AG04450 (cell line): ENCODE data around the gene POU6F2. TPM values are rescaled to one million over a fixed set of nuclear protein-coding genes. Genes with fewer than 3 reads are reported as not detected.

Experiments
- CTCF ChIA-PET: fragments of 300-600, 350-600 bp; formaldehyde crosslinking; extraction: SDS; loops from one replicate; lab custom pipeline; 2022; ENCODE audit warnings: antibody characterized with exemption, inconsistent platforms; lab: Charles Lee
- POLR2A ChIA-PET: fragments of 350-600 bp; formaldehyde crosslinking; extraction: SDS; loops from one replicate; lab custom pipeline; 2021; ENCODE audit warnings: antibody characterized with exemption, inconsistent platforms; lab: Yijun Ruan, JAX
- DNase-seq: peaks from one replicate; pipeline ENCODE4 v3.0.0-alpha.2; 2011; ENCODE audit warnings: low read depth, low spot score
- H3K27ac ChIP-seq: one replicate; pipeline ENCODE4 v1.5.1; 2012; ENCODE audit warnings: low read depth, low read length, control low read depth
- H3K27me3 ChIP-seq: one replicate; pipeline ENCODE4 v1.6.0; 2012; ENCODE audit warnings: low read length; ENCODE audit not compliant: control insufficient read depth, insufficient read depth
- H3K4me3 ChIP-seq: 2 replicates; pipeline ENCODE4 v1.5.1; 2011; ENCODE audit warnings: mild to moderate bottlenecking, low read depth, low read length, control low read depth
- H3K9me3 ChIP-seq: 2 replicates; pipeline ENCODE4 v1.5.1; 2012; ENCODE audit warnings: low read length; ENCODE audit not compliant: control insufficient read depth, insufficient read depth
- CTCF ChIP-seq: IDR thresholded peaks from 2 replicates; pipeline ENCODE4 v1.5.1; 2011; ENCODE audit warnings: low read depth, low read length, control low read depth, inconsistent platforms
- polyA plus RNA-seq: library from polyadenylated mRNA; depleted of rRNA; stranded (reverse); fragments of >200 nt; gene quantifications from 2 replicates; pipeline ENCODE4 v1.2.3, GENCODE V29; 2011

POU6F2 gene
- polyA plus RNA-seq, 1 experiment, result not detected

- no peak for DNase-seq
- H3K4me3 ChIP-seq, result no peak overlapping the region
- POLR2A ChIA-PET, result no interaction called here
- TF ChIP-seq CTCF, result no peak
- no peaks in the 10 kb centered on the region for H3K27me3 ChIP-seq
- H3K9me3 ChIP-seq, result no peaks in the 10 kb centered on the region
- H3K27ac ChIP-seq, result no peak overlapping the region
- CTCF ChIA-PET, result no interaction called here
Observed at GRCh38 chr7:39042670-39043069, 65.0 kb downstream of the POU6F2 start.

- POLR2A ChIA-PET, result no interaction called here
- DNase-seq, result no peak
Observed at GRCh38 chr7:39043531-39043930, 65.8 kb downstream of the POU6F2 start.

GRCh38 chr7:39044489-39044888 lies 66.8 kb downstream of the POU6F2 start:
- no peak overlapping the region for H3K4me3 ChIP-seq
- ChIA-PET POLR2A (no interaction called here), CTCF (no interaction called here)
- H3K9me3 ChIP-seq, result no peaks in the 10 kb centered on the region
- TF ChIP-seq CTCF, result no peak
- H3K27me3 ChIP-seq, result no peaks in the 10 kb centered on the region
- no peak for DNase-seq
- no peak overlapping the region for H3K27ac ChIP-seq

More at GRCh38 chr7:39043531-39043930, 65.8 kb downstream of the POU6F2 start:
- CTCF ChIA-PET, result no interaction called here
- Histone ChIP-seq H3K27me3 (no peaks in the 10 kb centered on the region), H3K4me3 (no peak overlapping the region), H3K9me3 (no peaks in the 10 kb centered on the region), H3K27ac (no peak overlapping the region)
- TF ChIP-seq CTCF, result no peak

- ChIA-PET POLR2A (no interaction called here), CTCF (no interaction called here)
Observed at GRCh38 chr7:39045231-39045630, 67.5 kb downstream of the POU6F2 start.

GRCh38 chr7:39051279-39051678 lies 73.6 kb downstream of the POU6F2 start:
- H3K27me3 ChIP-seq, result no peaks in the 10 kb centered on the region
- H3K27ac ChIP-seq, result no peak overlapping the region
- DNase-seq, result no peak
- no peak for TF ChIP-seq CTCF
- CTCF ChIA-PET, result no interaction called here
- POLR2A ChIA-PET, result no interaction called here
- H3K4me3 ChIP-seq, result no peak overlapping the region
- H3K9me3 ChIP-seq, result no peaks in the 10 kb centered on the region

More at GRCh38 chr7:39045231-39045630, 67.5 kb downstream of the POU6F2 start:
- TF ChIP-seq CTCF, result no peak
- H3K27ac ChIP-seq, result no peak overlapping the region
- H3K4me3 ChIP-seq, result no peak overlapping the region
- H3K27me3 ChIP-seq, result no peaks in the 10 kb centered on the region
- DNase-seq, result no peak
- no peaks in the 10 kb centered on the region for H3K9me3 ChIP-seq
